SH-SY5Y (cell line): Measurements from ENCODE around the gene BMPR1B.

ENCODE experiments used
- GATA2 ChIP-seq: IDR thresholded peaks from 2 replicates; pipeline ENCODE4 v1.6.1; 2011; ENCODE audit warnings: mild to moderate bottlenecking, low read depth, low read length
- GATA3 ChIP-seq: IDR thresholded peaks from 2 replicates; pipeline ENCODE4 v1.6.1; 2011; ENCODE audit warnings: low read depth, mild to moderate bottlenecking, low read length, moderate library complexity

DNA sequence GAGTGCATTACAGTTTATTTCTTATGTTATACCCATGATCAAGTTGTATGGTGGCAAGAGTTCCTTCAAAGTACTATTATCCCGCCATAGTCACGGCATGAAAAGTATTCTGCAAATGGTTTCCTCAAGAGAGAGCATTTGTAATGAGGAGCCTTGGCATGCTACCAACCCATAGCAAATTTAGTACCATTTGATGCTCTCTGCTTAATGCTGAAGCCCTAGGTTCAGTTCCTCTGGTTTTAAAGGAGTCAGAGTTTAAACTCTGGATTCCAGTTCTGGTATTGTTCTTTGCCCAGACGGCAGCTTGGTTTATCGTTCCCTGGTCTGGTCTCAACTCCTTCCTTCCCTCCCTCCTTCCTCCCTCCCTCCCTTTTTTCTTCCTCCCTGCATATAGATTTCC is 371.3 kb downstream of the BMPR1B start:
- TF ChIP-seq GATA3, result no peak
- TF ChIP-seq GATA2, result no peak
